Measurements from ENCODE around the gene AIPL1. TPM values are rescaled to one million over a fixed set of nuclear protein-coding genes. Genes with fewer than 3 reads are reported as not detected.

The AIPL1 gene
- total and polyA plus RNA-seq, 2 experiments from 2014 or later = 0.17 to 0.24 TPM

DNA sequence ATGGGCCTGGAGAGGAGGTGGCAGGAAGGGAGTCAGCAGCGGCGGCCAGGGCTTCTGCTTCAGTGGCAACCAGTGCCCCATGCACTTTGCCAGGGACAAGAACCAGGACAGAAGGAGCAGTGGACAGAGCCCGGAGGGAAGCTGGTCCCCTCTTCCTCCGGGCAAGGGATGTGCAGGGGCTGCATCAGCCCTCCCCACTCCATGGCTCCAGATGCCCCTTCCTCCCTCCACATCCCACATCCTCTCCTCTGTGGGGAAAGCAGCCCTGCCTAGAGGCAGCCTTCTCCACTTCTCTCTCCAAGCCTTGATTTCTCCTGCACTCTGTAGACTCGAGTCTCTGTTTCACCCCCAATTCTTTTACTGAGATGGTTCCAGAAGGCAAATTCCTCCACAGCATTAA is 50.4 kb downstream of the AIPL1 start:
- TF ChIP-seq STAT1 (IDR thresholded peaks at IDR 0.05; ENCODE audit: unreplicated experiment) (no peak), JUNB (IDR thresholded peaks at IDR 0.05; ENCODE audit: unreplicated experiment) (no peak), CREB1 (CRISPR knock-in tag; IDR thresholded peaks at IDR 0.05; ENCODE audit: low read depth) (no peak), NANOG (IDR thresholded peaks at IDR 0.05; ENCODE audit: borderline replicate concordance) (no peak)
- TF ChIP-seq, protein P1, sequence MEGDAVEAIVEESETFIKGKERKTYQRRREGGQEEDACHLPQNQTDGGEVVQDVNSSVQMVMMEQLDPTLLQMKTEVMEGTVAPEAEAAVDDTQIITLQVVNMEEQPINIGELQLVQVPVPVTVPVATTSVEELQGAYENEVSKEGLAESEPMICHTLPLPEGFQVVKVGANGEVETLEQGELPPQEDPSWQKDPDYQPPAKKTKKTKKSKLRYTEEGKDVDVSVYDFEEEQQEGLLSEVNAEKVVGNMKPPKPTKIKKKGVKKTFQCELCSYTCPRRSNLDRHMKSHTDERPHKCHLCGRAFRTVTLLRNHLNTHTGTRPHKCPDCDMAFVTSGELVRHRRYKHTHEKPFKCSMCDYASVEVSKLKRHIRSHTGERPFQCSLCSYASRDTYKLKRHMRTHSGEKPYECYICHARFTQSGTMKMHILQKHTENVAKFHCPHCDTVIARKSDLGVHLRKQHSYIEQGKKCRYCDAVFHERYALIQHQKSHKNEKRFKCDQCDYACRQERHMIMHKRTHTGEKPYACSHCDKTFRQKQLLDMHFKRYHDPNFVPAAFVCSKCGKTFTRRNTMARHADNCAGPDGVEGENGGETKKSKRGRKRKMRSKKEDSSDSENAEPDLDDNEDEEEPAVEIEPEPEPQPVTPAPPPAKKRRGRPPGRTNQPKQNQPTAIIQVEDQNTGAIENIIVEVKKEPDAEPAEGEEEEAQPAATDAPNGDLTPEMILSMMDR (conservative IDR thresholded peaks at IDR 0.05; ENCODE audit: low read depth in 2 of 2) = no peak
- Histone ChIP-seq H3K27me3 (ENCODE audit: insufficient read depth) (no peaks in the 10 kb centered on the region), H3K27ac (ENCODE audit: low read depth) (no peak overlapping the region), H3K4me1 (ENCODE audit: insufficient read depth) (no peaks in the 10 kb centered on the region), H3K4me3 (no peak overlapping the region), H3K9me2 (ENCODE audit: insufficient read depth) (0 out of 2 replicates have a peak, but pooled peaks cover 4% of the 10 kb centered on the region), H2AFZ (no peak overlapping the region), H3F3A (replicated peaks; ENCODE audit: low read depth) (no peaks in the 10 kb centered on the region), H3K36me3 (ENCODE audit: insufficient read depth) (no peaks in the 10 kb centered on the region), H3K79me2 (replicated peaks; ENCODE audit: insufficient read depth) (no peaks in the 10 kb centered on the region), H3K4me2 (no peak overlapping the region), H4K20me1 (replicated peaks; ENCODE audit: insufficient read depth) (no peaks in the 10 kb centered on the region)
- ATAC-seq = no peak
- peaks cover 5% of the 10 kb centered on the region for H3K27me3 Mint-ChIP-seq (ENCODE audit: insufficient read depth, low read depth, poor library complexity)
- H3K27ac Mint-ChIP-seq = no peak overlapping the region
- H3K9me3 Mint-ChIP-seq = no peaks in the 10 kb centered on the region
- H3K4me3 Mint-ChIP-seq = no peak overlapping the region
- no peaks in the 10 kb centered on the region for H3K4me1 Mint-ChIP-seq
- no peak for DNase-seq (ENCODE audit: low spot score)
- H3K36me3 Mint-ChIP-seq (ENCODE audit: low read depth) = no peaks in the 10 kb centered on the region

DNA sequence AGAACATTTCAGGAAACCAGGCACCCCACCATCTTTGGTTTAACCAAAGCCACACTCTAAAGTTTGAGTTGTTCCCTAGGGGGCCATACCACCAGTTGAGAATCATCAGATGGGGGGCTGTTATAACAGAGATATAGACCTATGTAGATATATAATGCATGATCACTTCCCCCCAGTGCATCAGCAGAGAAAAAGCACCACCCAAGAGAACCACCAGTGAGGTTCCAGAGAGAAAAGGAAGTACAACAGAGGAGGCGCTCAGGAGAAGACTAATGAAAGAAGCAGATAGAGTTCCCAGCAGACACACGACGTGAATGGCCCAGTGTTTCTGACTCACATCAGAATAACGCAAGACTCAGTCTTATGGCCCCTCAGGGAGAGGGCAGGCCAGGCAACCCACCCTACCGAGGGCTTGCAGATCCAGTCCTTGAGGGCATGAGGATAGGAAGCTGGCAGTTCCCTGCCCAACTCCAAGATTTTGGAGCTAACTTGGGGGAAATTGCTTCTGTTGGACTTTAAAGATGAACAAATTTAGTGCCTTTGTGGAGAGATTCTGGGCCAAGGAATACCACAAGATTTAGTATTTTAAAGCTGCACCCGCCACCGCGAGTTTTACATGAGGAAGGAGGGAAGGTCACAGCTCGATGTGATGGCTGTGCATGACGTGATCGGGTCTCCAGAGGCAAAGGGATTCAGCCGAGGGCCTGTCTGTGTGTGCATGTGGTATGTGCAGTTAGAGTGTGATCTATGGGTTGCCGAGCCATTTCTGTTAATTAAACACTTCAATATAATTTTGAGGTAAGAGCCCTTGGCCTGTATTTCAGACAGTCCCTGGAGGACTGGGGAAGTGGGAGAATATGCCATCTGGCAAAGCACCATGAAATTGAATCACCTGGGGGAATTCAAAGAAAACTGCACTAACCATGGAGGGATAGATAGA is 53.1 kb downstream of the AIPL1 start:
- H2AFZ ChIP-seq = no peak overlapping the region
- H3K36me3 ChIP-seq (ENCODE audit: insufficient read depth) = no peaks in the 10 kb centered on the region
- H3K4me1 Mint-ChIP-seq = peaks cover 7% of the 10 kb centered on the region
- no peak overlapping the region for H3K27ac Mint-ChIP-seq
- no peak overlapping the region for H3K27ac ChIP-seq (ENCODE audit: low read depth)
- DNase-seq (ENCODE audit: low spot score) (no peak), ATAC-seq (no peak)
- TF ChIP-seq, protein P2, sequence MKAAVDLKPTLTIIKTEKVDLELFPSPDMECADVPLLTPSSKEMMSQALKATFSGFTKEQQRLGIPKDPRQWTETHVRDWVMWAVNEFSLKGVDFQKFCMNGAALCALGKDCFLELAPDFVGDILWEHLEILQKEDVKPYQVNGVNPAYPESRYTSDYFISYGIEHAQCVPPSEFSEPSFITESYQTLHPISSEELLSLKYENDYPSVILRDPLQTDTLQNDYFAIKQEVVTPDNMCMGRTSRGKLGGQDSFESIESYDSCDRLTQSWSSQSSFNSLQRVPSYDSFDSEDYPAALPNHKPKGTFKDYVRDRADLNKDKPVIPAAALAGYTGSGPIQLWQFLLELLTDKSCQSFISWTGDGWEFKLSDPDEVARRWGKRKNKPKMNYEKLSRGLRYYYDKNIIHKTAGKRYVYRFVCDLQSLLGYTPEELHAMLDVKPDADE (IDR thresholded peaks at IDR 0.05) = no peak
- no peak for TF ChIP-seq POLR2AphosphoS5 (IDR thresholded peaks at IDR 0.05; ENCODE audit: low read depth)
- TF ChIP-seq EZH2phosphoT487 (IDR thresholded peaks at IDR 0.05; ENCODE audit: unreplicated experiment) = no peak
- TF ChIP-seq ZNF114 (CRISPR knock-in tag; IDR thresholded peaks at IDR 0.05) = no peak
- no peak overlapping the region for H3K4me3 Mint-ChIP-seq
- no peak overlapping the region for H3K4me3 ChIP-seq
- H3K4me2 ChIP-seq = no peak overlapping the region
- H3K9me3 Mint-ChIP-seq = peaks cover 10% of the 10 kb centered on the region; the same call in 2 of the 3 replicates
- no peaks in the 10 kb centered on the region for H3F3A ChIP-seq (replicated peaks; ENCODE audit: low read depth)
- no peaks in the 10 kb centered on the region for H3K36me3 Mint-ChIP-seq (ENCODE audit: low read depth)
- no peaks in the 10 kb centered on the region for H3K27me3 ChIP-seq (ENCODE audit: insufficient read depth)
- H4K20me1 ChIP-seq (replicated peaks; ENCODE audit: insufficient read depth) = no peaks in the 10 kb centered on the region
- H3K79me2 ChIP-seq (replicated peaks; ENCODE audit: insufficient read depth) = no peaks in the 10 kb centered on the region
- H3K27me3 Mint-ChIP-seq (ENCODE audit: insufficient read depth, low read depth, poor library complexity) = peaks cover 5% of the 10 kb centered on the region
- no peaks in the 10 kb centered on the region; the same call in 1 of the 2 replicates for H3K4me1 ChIP-seq (ENCODE audit: insufficient read depth)
- 0 out of 2 replicates have a peak, but pooled peaks cover 4% of the 10 kb centered on the region for H3K9me2 ChIP-seq (ENCODE audit: insufficient read depth)
